Activated CD4-positive, CD25-positive, alpha-beta regulatory T cell (primary cell): ENCODE data around the gene RIC8A.

ENCODE experiments used
- DNase-seq, 4 experiments: peaks; one replicate each; lab custom pipeline; 2025; lab: John Stamatoyannopoulos, UW

The RIC8A gene

DNA sequence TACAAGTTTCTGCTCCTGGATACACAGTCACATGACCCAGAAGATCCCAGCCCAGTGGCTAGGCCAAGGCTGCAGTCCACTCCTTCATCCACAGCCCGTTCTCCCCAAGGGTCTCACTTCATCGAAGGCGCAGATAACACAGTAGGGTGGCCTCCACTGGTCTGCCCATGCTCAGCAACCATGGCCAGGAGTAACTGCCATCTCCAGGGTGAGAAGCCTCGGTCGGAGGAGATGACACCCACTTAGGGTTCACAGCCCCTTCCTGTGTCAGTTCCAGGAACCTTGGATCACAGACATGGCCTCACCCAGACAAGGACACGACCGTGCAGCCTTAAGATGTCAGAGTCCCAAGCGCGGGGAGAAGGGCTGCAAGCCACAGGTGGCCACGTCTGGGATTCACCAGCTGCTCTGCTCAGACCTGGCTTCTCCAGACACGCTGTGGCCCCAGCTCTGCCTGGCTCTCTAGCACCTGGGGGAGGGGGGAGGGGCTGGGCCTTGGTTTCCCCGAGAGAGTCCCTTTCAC lies 2.9 kb upstream of the RIC8A start:
- no peak for DNase-seq

DNA sequence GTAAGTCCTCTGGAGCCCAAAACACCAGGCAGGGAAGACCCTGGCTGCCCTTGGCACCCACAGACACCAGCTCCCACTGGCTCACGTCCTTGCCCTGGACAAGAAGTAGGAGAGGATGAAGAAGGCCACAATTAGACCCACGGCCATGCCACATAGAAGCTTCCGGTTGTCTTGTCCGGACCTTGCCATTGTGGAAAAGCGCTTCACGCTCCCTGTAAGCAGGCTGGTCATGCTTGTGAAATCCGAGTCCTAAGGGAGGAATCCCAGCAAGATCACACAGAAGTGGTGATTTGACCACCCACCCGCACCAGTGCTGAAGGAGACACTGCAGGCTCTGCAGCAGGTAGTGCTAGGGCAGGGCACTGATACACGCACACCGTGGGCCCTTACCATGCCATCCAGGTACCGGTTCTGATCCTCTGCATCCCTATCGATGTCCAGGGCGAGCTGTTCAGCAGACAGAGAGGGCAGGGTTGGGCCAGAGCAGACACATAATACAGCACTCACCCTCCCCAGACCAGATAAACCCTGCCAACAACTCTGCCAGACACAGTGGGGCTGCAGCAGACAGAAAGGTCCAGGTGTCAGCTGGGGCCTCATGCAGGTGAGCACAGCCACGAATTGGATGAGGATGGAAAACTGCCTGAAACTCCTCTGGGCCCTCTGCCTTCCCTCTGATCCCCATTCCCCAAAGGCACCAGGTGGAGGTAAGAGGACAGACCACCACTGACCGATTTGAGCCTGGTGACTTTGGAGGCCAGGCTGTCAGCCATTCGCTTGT lies 2.1 kb upstream of the RIC8A start:
- DNase-seq: no peak

DNA sequence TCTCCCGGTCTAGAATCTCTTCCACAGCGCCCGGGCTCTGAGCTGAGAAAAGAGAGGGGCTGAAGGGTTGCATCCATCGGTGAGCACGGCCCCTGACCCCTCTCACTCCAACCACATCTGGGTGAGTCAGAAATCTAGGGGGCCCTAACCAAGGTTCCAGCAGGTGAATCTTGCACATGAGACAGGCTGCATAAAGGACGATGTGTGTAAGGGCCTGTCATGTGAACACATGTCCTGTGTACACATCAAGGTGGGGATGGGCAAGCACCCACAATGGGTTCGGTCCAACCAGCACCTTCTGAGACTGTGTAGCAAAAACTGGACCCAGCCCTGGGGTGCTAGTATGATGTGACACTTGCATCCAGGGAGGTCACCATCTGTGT lies 1.5 kb upstream of the RIC8A start:
- no peak for DNase-seq

DNA sequence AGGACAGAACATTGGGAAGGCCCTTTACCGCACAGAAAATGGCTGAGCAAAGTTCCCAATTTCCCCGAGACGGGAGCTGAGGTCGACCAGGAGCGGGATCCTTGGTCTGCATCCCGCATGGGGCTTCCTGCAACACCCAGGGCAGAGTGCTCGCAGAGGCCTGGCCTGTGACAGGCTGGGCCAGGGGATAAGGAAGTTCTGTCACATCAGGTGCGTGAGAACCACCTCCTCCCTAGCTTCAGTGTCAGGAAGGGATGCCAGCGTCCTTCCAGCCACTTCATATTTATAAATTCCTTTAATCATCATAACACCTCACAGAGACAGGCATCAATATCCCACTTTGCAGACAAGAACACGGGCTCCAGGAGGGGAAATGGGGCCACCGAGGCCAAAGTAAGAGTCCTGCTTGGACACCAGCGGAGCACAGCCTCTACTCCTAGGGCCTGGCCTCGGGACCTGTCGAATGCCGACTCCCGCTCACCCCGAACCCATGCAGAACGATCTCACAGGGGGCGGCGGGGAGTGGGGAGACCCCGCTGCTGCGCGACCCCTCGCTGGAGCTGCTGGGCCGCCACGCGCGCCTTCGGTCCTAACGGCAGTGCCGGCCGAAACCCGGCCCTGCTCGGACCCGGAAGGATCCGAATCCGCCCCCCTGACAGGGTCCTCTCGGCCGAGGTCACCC lies 841 bp upstream of the RIC8A start:
- DNase-seq: no peak

DNA sequence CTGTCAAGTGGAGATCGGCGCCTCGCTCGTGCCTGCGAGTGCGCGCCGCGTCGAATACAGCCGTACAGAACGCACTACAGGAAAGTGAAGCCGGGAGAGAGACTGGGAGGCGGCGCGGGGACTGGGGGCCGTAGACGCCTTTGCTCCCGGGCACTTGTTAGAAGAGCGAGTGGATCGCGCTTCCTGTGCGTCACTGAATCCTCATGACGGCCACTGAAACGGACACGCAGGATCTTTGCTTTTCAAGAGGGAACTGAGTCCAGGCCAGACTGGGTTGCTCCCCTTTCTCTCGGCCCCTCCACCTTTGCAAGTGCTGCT lies 314 bp downstream of the RIC8A start:
- DNase-seq: no peak

DNA sequence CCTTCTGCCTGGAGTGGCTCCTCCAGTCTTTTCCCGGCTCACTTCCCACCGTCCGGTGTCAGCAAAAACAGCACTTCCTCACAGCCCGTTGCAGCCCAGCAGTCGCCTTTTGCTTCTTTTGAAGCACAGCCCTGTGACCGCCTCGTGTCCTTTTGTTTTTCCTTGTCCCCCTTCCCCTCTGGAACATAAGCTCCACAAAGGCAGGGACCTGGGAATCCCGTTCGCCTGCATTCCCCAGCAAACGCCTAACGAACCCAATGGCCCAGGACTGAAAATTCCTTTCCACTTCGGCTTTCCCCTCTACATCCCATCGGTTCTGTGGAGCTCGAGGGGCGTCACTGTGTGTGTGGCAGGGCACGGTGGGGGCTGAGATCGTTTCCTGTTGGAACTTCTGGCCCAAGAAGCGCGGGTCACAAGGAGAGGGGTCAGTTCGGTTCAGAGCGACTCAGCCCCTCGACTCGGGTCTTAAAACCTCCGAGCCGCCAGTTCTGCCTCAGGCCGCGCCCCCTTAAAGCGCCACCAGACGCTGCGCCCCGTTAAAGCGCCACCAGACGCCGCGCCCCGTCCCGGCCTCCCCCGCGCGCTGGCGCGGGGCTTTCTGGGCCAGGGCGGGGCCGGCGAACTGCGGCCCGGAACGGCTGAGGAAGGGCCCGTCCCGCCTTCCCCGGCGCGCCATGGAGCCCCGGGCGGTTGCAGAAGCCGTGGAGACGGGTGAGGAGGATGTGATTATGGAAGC lies 841 bp downstream of the RIC8A start:
- peak; percentile 62 to 72 (median 66) for DNase-seq

DNA sequence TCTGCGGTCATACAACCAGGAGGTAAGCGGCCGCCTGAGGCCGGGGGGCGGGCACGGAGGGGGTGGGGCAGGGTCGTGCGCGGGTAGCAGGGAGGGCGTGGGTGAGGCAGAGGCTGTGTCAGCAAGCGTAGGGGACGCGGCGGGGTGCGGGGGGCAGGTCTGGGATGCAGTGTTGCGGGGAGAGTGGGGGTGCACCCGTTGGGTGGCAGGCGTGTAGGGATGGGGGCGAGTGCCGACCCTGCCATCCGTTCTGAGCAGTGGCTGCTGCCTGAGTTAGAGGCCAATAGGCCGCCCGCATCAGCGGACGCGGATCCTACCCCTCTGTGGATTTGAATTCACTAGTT lies 1.4 kb downstream of the RIC8A start:
- DNase-seq: no peak

DNA sequence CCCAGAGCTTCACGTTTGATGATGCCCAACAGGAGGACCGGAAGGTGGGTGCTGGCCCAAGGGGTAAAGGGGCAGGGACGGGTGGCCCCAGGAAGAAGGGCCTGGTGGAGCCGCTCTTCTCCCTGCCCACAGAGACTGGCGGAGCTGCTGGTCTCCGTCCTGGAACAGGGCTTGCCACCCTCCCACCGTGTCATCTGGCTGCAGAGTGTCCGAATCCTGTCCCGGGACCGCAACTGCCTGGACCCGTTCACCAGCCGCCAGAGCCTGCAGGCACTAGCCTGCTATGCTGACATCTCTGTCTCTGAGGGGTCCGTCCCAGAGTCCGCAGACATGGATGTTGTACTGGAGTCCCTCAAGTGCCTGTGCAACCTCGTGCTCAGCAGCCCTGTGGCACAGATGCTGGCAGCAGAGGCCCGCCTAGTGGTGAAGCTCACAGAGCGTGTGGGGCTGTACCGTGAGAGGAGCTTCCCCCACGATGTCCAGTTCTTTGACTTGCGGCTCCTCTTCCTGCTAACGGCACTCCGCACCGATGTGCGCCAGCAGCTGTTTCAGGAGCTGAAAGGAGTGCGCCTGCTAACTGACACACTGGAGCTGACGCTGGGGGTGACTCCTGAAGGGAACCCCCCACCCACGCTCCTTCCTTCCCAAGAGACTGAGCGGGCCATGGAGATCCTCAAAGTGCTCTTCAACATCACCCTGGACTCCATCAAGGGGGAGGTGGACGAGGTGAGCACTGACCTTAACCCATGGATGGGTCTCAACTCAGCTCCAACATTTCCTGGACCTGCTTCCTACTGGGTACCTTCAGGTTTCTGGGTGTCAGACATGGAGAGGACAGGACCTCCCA lies 2.0 kb downstream of the RIC8A start:
- no peak for DNase-seq

DNA sequence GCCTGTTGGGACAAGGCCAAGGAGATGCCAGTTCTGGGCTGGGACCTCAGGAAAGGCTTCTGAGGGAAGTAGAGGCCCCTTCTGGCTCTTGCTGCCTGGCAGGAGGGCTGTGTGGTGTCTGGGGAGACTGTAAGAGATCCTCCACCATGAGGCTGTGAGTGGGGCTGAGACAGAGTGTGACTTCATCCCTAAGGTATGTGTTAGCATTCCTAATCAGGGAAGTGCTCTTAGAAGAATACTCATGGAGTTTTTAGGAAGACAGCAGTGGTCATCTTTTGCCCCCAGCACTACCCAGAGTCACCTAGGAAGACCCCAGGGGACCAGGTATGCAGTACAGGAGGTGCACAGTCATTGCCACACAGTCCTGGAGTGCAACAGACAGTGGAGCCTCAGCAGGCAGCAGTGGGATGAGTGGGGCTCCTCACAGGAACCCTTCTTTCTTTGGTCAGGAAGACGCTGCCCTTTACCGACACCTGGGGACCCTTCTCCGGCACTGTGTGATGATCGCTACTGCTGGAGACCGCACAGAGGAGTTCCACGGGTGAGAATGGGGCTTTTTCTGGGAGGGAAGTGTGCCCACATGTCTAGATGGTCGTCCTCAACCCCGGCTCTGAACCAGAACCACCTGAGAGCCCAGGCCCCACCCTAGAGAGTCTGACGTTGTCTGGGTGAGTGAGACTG lies 2.8 kb downstream of the RIC8A start:
- no peak for DNase-seq

DNA sequence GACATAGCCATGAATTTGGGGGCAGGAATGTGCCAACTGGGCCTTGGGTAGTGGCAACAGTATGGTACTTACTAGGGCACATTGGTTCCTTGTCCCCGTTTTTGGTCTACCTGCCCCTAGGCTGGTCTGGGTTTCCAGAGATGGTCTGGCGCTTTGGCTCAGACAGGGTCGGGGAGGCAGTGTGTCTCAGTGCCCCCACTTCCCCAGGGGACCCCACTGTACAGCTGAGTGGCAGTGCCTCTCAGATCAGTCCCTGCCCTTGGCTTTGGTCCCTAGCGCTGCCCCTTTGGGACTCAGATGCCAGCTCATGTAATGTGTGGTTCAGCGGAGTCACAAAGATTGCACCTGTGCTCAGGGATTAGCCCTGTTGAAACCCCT lies 3.3 kb downstream of the RIC8A start:
- no peak for DNase-seq

DNA sequence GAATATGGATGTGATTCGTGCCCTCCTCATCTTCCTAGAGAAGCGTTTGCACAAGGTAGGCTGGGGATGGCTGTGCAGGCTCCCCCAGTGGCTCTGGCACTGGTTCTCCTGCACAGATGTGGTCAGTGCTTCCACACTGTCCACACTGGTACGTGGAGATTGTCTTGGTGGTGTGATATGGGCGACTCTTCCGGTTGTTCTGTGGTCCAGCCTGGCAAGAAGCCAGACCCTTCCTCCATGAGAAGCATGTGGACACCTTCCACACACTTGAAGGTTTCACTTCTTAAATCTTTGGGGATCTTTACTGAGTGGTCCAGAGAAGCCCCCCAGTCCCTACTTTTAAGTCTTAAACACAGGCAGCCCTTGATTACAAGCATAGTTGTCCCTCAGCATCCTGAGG lies 3.8 kb downstream of the RIC8A start:
- no peak for DNase-seq

DNA sequence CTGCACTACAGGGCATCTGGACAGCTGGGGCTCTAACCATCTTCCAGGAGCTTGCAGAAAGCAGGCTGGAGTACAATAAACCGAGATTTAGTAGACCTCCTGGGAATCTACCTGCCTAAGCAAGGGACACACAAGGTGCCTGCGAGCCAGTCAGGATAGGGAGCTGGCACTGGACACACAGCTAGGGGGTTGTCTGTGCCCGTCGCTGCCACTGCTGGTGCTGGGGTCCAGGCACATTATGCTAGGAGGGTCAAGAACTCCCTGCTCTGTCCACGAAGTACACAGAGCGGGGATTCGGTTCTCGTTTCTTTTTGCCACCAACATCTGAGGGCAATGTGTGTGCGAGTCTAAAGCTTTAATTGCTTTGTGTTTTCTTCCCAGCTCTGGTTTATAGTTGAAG lies 4.2 kb downstream of the RIC8A start:
- no peak for DNase-seq

DNA sequence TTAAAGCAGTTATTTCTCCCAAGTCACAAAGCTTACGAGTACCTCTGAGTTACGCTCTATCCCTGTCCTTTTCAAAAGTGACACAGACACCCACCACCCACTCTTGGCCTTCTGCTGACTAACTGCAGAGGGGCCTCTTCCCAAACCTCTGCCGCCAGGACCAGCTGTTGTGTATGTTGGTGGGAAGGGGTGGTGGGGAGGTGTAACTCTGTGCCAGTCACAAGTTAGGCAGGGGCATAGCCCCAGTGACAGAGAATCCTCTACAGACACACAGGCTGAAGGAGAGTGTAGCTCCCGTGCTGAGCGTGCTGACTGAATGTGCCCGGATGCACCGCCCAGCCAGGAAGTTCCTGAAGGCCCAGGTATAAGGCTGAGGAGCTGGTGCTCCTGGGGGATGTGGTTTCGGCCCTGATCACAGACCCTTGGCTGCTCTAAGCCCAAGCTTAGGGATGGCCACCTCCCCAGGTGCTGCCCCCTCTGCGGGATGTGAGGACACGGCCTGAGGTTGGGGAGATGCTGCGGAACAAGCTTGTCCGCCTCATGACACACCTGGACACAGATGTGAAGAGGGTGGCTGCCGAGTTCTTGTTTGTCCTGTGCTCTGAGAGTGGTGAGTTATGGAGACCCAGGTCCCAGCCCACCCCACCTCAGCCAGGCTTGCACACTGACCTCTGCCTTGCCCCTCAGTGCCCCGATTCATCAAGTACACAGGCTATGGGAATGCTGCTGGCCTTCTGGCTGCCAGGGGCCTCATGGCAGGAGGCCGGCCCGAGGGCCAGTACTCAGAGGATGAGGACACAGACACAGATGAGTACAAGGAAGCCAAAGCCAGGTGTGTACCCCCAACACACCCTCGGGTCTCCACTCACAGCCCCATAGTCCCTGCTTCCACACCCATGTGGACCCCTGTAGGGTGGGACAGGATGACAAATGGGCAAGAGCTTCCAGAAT lies 4.9 kb downstream of the RIC8A start:
- DNase-seq: no peak

DNA sequence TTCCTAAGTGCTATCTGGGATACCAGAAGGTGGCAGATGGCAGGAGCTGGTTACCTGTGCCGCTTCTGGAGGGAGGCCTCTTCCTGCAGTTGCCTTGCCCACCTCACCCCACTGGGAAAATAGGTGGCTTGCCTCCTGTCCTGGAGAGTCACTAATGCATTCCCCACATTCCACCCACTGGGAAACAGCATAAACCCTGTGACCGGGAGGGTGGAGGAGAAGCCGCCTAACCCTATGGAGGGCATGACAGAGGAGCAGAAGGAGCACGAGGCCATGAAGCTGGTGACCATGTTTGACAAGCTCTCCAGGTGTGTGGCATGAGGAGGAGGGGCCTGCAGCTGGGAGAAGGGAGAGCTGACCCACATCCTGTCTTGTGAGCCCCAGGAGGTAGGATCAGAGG lies 5.6 kb downstream of the RIC8A start:
- DNase-seq: no peak

DNA sequence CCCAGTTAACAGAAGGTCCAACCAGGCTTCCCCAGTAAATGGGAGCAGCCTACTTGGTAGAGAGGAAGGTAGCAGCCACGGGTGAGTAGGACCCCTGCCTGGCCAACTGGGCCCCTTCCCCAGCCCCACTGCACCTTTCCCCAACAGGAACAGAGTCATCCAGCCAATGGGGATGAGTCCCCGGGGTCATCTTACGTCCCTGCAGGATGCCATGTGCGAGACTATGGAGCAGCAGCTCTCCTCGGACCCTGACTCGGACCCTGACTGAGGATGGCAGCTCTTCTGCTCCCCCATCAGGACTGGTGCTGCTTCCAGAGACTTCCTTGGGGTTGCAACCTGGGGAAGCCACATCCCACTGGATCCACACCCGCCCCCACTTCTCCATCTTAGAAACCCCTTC lies 6.6 kb downstream of the RIC8A start:
- no peak for DNase-seq

DNA sequence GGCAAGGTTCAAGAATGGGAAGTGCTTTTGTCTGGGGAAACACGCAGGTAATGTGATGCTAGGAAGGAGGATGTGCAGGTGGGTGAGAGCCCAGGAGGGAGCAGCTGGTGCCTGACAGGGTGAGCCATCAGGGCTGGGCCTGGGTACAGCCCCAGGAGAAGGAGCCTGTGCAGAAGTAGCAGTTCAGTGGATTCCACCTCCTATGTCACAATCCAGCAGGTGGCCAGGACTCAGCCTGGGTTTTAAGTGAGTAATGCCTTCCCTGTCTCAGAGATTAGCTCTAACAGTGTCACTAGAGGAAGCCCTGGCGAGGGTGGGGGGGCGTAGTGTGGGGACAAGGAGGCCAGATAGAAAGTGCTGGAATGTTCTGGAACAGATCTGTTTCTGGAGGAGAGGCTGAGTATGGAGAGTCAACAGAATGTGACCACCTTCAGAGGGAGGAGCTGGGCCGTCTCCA lies 8.1 kb downstream of the RIC8A start:
- no peak for DNase-seq

DNA sequence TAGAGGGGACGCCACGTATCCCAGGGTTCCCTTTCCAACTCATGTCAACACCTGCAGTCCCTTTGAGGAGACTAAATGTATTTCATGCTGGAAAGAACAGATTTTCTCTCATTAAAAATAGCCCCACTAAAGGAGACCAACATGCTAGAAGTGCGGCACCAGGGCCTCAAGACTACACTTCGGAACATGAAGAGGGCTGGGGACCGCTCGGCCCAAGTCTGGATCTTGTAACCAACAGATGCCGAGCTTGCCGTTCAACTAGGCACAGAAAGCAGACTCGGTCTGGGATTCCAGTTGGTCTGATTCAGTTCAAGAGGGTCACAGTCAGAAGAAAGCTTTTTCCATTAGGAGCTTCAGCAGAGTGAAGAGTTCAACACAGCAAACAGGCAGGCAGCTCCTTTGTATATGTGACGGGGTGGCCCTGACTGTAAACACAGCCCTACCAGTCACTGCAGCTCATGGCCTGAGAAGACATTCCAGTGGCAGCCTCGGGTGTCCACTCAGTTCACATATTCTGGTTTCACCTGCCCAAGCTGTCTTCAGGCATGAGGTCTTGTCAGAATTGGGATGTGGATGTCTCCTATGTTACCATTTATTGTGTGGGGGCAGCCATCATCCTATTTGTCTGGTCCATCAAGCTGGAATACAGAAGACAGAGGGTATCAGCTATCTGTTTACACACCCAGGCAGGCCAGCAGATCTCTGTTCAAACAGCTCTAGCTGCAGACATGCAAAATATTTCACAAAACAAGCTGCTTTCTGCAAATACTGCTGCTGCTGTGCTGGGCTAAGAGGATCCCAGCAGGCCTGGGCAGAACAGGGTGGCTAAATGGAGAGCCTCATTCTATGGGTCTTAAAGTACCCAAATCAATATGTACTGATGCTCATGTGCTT lies 8.8 kb downstream of the RIC8A start:
- DNase-seq: no peak

DNA sequence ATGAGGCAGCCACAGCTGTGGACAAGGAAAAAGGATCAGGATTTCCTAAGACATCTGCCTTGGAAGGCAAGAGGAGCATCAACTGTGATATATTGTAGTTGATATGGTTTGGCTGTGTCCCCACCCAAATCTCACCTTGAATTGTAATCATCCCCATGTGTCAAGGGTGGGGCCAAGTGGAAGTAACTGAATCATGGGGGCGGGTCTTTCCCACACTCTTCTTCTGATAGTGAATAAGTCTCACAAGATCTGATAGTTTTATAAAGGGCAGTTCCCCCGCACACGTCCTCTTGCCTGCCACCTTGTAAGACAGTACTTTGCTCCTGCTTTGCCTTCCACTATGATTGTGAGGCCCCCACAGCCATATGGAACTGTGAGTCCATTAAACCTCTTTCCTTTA lies 10.2 kb downstream of the RIC8A start:
- no peak for DNase-seq

DNA sequence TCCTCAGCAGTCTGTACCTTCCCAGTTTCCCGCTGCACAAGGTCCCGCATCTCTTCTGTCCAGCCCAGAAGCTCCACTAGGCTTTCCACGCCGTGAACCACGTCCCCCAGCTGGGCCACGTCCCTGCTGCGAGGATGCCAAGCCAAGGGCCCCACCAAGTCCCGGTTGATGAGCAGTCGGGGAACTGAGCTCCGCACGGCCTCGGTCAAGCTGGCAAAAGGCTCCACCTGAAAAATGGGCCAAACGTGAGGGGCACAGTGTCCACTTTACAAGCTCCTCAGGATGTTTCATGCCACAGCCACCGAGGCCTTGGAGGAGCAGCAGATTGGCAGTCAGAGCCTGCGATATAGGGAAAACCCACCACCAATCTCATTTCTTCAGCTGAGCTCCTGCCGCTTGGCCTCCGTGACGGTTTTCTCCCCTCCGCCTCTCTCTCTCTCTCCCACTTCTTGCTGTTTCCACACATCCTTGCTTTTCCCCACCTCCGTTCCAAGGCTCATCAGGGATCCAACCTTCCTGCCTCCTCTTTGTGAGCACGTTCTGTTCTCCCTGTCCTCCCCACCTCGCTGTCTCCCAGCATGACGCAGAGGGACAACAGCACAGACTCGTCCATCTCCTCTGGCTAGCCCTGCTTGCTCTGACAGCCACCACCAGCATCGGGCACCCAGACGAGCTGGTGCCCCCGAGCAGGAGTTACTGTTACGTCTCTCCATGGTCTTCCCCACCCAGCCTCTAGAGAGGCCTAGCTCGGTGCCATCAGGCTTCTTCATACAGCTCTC lies 11.5 kb downstream of the RIC8A start:
- DNase-seq: no peak
